ENCODE measurements around the gene FBXO36.
"Not testable (repeated sequence)": the region's sequence is repeated elsewhere in the genome, so short reads cannot be mapped to it uniquely, and the experiment has no call there.

GRCh38 chr2:229963596-229963995 lies 41.3 kb downstream of the FBXO36 start:
- not testable (repeated sequence) for TF ChIP-seq POLR2A (IDR thresholded peaks at IDR 0.05)
- TF ChIP-seq, protein P1, sequence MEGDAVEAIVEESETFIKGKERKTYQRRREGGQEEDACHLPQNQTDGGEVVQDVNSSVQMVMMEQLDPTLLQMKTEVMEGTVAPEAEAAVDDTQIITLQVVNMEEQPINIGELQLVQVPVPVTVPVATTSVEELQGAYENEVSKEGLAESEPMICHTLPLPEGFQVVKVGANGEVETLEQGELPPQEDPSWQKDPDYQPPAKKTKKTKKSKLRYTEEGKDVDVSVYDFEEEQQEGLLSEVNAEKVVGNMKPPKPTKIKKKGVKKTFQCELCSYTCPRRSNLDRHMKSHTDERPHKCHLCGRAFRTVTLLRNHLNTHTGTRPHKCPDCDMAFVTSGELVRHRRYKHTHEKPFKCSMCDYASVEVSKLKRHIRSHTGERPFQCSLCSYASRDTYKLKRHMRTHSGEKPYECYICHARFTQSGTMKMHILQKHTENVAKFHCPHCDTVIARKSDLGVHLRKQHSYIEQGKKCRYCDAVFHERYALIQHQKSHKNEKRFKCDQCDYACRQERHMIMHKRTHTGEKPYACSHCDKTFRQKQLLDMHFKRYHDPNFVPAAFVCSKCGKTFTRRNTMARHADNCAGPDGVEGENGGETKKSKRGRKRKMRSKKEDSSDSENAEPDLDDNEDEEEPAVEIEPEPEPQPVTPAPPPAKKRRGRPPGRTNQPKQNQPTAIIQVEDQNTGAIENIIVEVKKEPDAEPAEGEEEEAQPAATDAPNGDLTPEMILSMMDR (IDR thresholded peaks at IDR 0.05), result not testable (repeated sequence)

Measured in esophagus squamous epithelium (tissue), 4 donors.